Trophoblast cell (in vitro differentiated cells and primary cell): Measurements from ENCODE around the gene VCAN.

Experiments
- DNase-seq, 2 donors: peaks; one replicate each; pipeline ENCODE4 v3.0.0-alpha.2; 2016
- H2AFZ ChIP-seq: 2 replicates; pipeline ENCODE4 v1.6.1; 2013; ENCODE audit warnings: low read length, moderate library complexity, mild to moderate bottlenecking; ENCODE audit not compliant: insufficient read depth, poor library complexity
- H2AK5ac ChIP-seq: 2 replicates; pipeline ENCODE4 v1.6.1; 2013; ENCODE audit warnings: mild to moderate bottlenecking, low read length
- H2BK120ac ChIP-seq: 2 replicates; pipeline ENCODE4 v1.6.1; 2013; ENCODE audit warnings: low read length, mild to moderate bottlenecking, moderate library complexity; ENCODE audit not compliant: insufficient read depth, poor library complexity
- H2BK12ac ChIP-seq: 2 replicates; pipeline ENCODE4 v1.6.1; 2013; ENCODE audit warnings: mild to moderate bottlenecking, low read length, moderate library complexity
- H2BK5ac ChIP-seq: 2 replicates; pipeline ENCODE4 v1.6.1; 2013; ENCODE audit warnings: low read length, low read depth, moderate library complexity, mild to moderate bottlenecking; ENCODE audit not compliant: poor library complexity
- H3K14ac ChIP-seq: 2 replicates; pipeline ENCODE4 v1.6.1; 2013; ENCODE audit warnings: mild to moderate bottlenecking, low read length
- H3K18ac ChIP-seq: 2 replicates; pipeline ENCODE4 v1.6.1; 2013; ENCODE audit warnings: mild to moderate bottlenecking, low read length
- H3K23ac ChIP-seq: 2 replicates; pipeline ENCODE4 v1.6.1; 2013; ENCODE audit warnings: low read length
- H3K27ac ChIP-seq: 2 replicates; pipeline ENCODE4 v1.5.1; 2013; ENCODE audit warnings: low read depth, mild to moderate bottlenecking, inconsistent platforms, low read length, moderate library complexity
- H3K27me3 ChIP-seq: 2 replicates; pipeline ENCODE4 v1.6.1; 2013; ENCODE audit warnings: inconsistent platforms, mild to moderate bottlenecking, low read length, moderate library complexity; ENCODE audit not compliant: insufficient read depth
- H3K36me3 ChIP-seq, 2 experiments: 1 replicate in 1 of 2; 2 replicates in 1 of 2; pipeline ENCODE4 v1.6.1; 2013; ENCODE audit warnings: low read length in 2 of 2, mild to moderate bottlenecking in 2 of 2, moderate library complexity in 1 of 2; ENCODE audit not compliant: insufficient read depth in 2 of 2, control insufficient read depth in 1 of 2
- H3K4ac ChIP-seq: 2 replicates; pipeline ENCODE4 v1.6.1; 2013; ENCODE audit warnings: low read depth, mild to moderate bottlenecking, low read length, moderate library complexity
- H3K4me1 ChIP-seq, 2 experiments: 1 replicate in 1 of 2; 2 replicates in 1 of 2; pipeline ENCODE4 v1.6.1; 2013; ENCODE audit warnings: low read length in 2 of 2, mild to moderate bottlenecking in 2 of 2, moderate library complexity in 1 of 2; ENCODE audit not compliant: insufficient read depth in 2 of 2, control insufficient read depth in 1 of 2
- H3K4me2 ChIP-seq: 2 replicates; pipeline ENCODE4 v1.6.1; 2013; ENCODE audit warnings: inconsistent platforms, mild to moderate bottlenecking, low read length, moderate library complexity
- H3K4me3 ChIP-seq: 2 replicates; pipeline ENCODE4 v1.5.1; 2013; ENCODE audit warnings: mild to moderate bottlenecking, low read depth, low read length, inconsistent platforms
- H3K79me1 ChIP-seq: one replicate; pipeline ENCODE4 v1.6.1; 2013; ENCODE audit warnings: low read length
- H3K79me2 ChIP-seq: 2 replicates; pipeline ENCODE4 v1.6.1; 2013; ENCODE audit warnings: low read length, mild to moderate bottlenecking; ENCODE audit not compliant: control insufficient read depth, insufficient read depth, poor library complexity
- H3K9ac ChIP-seq: 2 replicates; pipeline ENCODE4 v1.6.1; 2013; ENCODE audit warnings: mild to moderate bottlenecking, low read length
- H3K9me3 ChIP-seq: 2 replicates; pipeline ENCODE4 v1.6.1; 2013; ENCODE audit warnings: low read depth, mild to moderate bottlenecking, control low read depth, inconsistent platforms, low read length; ENCODE audit not compliant: insufficient read depth
- H4K12ac ChIP-seq: 2 replicates; pipeline ENCODE4 v1.6.1; 2013; ENCODE audit warnings: low read depth, mild to moderate bottlenecking, low read length, moderate library complexity
- H4K8ac ChIP-seq: 2 replicates; pipeline ENCODE4 v1.6.1; 2013; ENCODE audit warnings: low read depth, mild to moderate bottlenecking, low read length, moderate library complexity
- H4K91ac ChIP-seq: one replicate; pipeline ENCODE4 v1.6.1; 2013; ENCODE audit warnings: low read depth, mild to moderate bottlenecking, low read length, moderate library complexity
- WGBS: extraction: QIAGEN DNeasy Blood & Tissue Kit; methylation state at CpG from one replicate; pipeline ENCODE4 v1.1.7; 2013; ENCODE audit warnings: missing lambda C conversion rate; ENCODE audit not compliant: insufficient read length, insufficient coverage; ENCODE audit errors: extremely low coverage; 5-methylcytosine and 5-hydroxymethylcytosine counted together

The VCAN gene

DNA sequence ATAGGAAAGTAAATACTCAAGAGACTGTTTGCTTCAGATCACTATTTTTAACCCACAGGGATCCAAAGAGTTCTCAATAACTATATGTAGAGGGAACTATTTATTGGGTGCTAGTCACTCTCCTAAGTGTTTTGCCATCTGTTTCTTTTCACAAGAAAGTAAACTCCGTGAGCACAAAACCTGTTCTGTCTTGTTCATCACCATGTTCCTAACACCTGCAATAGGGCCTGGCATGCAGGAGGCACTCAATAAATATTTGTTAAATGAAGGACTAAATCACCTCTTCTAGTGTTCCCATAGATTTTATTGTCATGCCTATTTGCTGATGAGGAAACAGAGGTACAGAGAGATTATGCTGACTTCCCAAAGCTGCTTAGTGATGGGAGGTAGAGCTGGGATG is 118.2 kb downstream of the VCAN start:
- Histone ChIP-seq H3K79me1 (no peaks in the 10 kb centered on the region), H4K8ac (no peak overlapping the region), H3K4me3 (no peak overlapping the region), H3K9me3 (no peaks in the 10 kb centered on the region), H2AK5ac (no peak overlapping the region), H2BK120ac (no peak overlapping the region), H3K18ac (no peak overlapping the region), H3K23ac (no peak overlapping the region), H3K9ac (no peak overlapping the region), H3K27ac (no peak overlapping the region), H3K36me3 (no peaks in the 10 kb centered on the region), H2AFZ (no peak overlapping the region), H3K27me3 (no peaks in the 10 kb centered on the region), H3K4me2 (no peak overlapping the region), H3K4me1 (no peaks in the 10 kb centered on the region), H3K79me2 (no peaks in the 10 kb centered on the region), H2BK5ac (no peak overlapping the region), H2BK12ac (no peak overlapping the region), H4K91ac (no peak overlapping the region), H3K4ac (no peak overlapping the region), H3K14ac (no peak overlapping the region), H4K12ac (no peak overlapping the region)
- DNase-seq = no peak
- no CpG with 5 or more reads among the region's 1 CpG for WGBS

DNA sequence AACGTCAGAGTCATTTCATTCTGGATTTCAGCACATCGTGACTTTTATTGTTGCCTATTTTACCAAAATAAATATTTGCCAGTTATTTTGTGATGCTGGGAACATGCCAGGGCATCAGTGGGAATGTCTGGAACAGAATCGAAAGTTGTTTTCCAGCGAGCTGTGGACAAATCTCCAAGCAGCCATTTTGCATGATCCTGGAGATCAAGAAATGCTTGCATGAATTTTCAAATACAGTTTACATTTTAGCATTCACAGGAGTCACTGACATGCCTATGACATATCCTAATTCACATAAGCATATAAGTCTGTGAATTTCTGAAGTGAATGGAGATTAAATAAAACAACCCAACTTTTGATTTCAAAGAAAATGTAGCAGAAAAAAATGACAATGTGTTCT is 119.4 kb downstream of the VCAN start:
- Histone ChIP-seq H2BK5ac (no peak overlapping the region), H3K27ac (no peak overlapping the region), H3K4me1 (no peaks in the 10 kb centered on the region), H3K9ac (no peak overlapping the region), H2BK12ac (no peak overlapping the region), H3K4me2 (no peak overlapping the region), H2AK5ac (no peak overlapping the region), H3K18ac (no peak overlapping the region), H3K4ac (no peak overlapping the region), H3K79me2 (no peaks in the 10 kb centered on the region), H3K79me1 (no peaks in the 10 kb centered on the region), H3K23ac (no peak overlapping the region), H4K91ac (no peak overlapping the region), H2BK120ac (no peak overlapping the region), H3K4me3 (no peak overlapping the region), H3K9me3 (no peaks in the 10 kb centered on the region), H3K27me3 (no peaks in the 10 kb centered on the region), H3K36me3 (no peaks in the 10 kb centered on the region), H3K14ac (no peak overlapping the region), H4K8ac (no peak overlapping the region), H2AFZ (no peak overlapping the region), H4K12ac (no peak overlapping the region)
- WGBS = no CpG with 5 or more reads among the region's 4 CpGs
- DNase-seq = no peak

DNA sequence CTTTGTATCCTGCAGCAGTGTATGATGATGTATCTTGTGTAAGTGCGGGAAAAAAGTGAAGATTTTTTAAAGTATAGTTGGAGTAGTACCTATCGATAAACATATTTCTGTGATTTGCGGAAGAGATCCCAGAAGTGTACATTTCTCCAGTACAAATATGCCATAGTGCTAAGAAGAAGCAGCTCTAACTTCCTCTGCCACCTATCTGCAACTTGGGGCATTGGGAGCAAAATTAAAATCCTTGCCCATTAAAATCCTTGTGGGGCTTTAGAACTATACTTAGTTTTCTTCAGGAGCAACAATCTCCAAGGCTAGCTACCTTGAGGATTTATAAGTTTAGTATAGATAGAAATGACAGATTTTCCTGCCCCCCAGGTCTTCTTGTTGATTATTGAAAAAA is 123.7 kb downstream of the VCAN start:
- no peak overlapping the region for H3K23ac ChIP-seq
- H3K4me2 ChIP-seq = no peak overlapping the region
- no peaks in the 10 kb centered on the region for H3K36me3 ChIP-seq
- H3K9me3 ChIP-seq = no peaks in the 10 kb centered on the region
- H4K91ac ChIP-seq = no peak overlapping the region
- H2BK5ac ChIP-seq = no peak overlapping the region
- H3K79me2 ChIP-seq = no peaks in the 10 kb centered on the region
- no peak overlapping the region for H4K8ac ChIP-seq
- H3K79me1 ChIP-seq = no peaks in the 10 kb centered on the region
- no peak overlapping the region for H3K9ac ChIP-seq
- no peak overlapping the region for H3K4me3 ChIP-seq
- DNase-seq = no peak
- no peak overlapping the region for H4K12ac ChIP-seq
- H2AK5ac ChIP-seq = no peak overlapping the region
- H3K27ac ChIP-seq = no peak overlapping the region
- no peak overlapping the region for H2AFZ ChIP-seq
- H3K14ac ChIP-seq = no peak overlapping the region
- no peaks in the 10 kb centered on the region for H3K27me3 ChIP-seq
- H3K18ac ChIP-seq = no peak overlapping the region
- 100% methylated on average over 2 of the region's 3 CpGs for WGBS
- no peak overlapping the region for H3K4ac ChIP-seq
- no peak overlapping the region for H2BK120ac ChIP-seq
- H2BK12ac ChIP-seq = no peak overlapping the region
- H3K4me1 ChIP-seq = no peaks in the 10 kb centered on the region

DNA sequence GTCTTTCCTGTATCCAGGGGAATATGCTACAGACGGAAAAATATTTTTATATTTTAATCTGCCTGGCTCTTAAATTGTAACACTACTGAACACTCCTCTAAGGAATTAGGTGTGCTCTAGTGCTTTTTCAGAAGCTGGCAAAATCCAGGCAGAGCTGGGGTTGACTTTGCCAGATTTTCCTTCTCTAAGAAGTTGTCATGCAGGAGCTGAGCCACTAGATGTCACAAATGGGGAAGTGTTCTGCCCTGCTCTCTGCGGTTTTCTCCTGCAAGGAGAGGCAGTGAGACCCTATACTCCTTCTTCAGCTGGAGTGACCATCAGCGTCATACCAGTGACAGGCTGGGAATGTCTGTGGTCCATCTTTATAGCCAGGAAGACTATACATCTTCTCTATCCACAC is 136.6 kb downstream of the VCAN start:
- H3K14ac ChIP-seq = no peak overlapping the region
- no peak overlapping the region for H2BK12ac ChIP-seq
- H3K9me3 ChIP-seq = no peaks in the 10 kb centered on the region
- H3K9ac ChIP-seq = no peak overlapping the region
- H2AFZ ChIP-seq = no peak overlapping the region
- DNase-seq = peak; percentile 3 to 57
- H2BK120ac ChIP-seq = no peak overlapping the region
- no peaks in the 10 kb centered on the region for H3K79me2 ChIP-seq
- no peaks in the 10 kb centered on the region for H3K27me3 ChIP-seq
- no peak overlapping the region for H3K4me3 ChIP-seq
- H2AK5ac ChIP-seq = no peak overlapping the region
- no peaks in the 10 kb centered on the region for H3K4me1 ChIP-seq
- H3K27ac ChIP-seq = no peak overlapping the region
- no peak overlapping the region for H3K4me2 ChIP-seq
- no CpG with 5 or more reads among the region's 3 CpGs for WGBS
- H4K8ac ChIP-seq = no peak overlapping the region
- no peak overlapping the region for H4K12ac ChIP-seq
- no peak overlapping the region for H4K91ac ChIP-seq
- H3K36me3 ChIP-seq = no peaks in the 10 kb centered on the region
- no peak overlapping the region for H3K18ac ChIP-seq
- no peak overlapping the region for H2BK5ac ChIP-seq
- no peak overlapping the region for H3K23ac ChIP-seq
- H3K79me1 ChIP-seq = no peaks in the 10 kb centered on the region
- no peak overlapping the region for H3K4ac ChIP-seq

DNA sequence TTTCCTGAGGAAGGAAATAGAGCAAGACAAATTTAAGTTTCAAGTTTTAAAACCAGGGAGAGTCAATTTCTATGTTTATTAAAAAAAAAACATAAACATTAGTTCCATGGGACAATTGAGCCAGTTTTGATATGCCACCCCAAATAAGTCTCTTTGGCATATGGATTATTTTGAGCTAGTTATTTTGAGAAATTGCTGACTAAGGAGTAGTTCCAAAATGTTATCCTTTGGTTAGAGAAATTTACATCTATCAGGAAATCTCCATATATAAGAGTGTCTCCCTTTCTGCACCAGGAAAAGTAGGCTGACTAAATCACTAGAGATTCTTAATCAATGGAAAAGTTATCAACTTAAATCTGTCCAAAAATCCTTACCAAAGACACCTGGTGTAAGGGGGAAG is 143.3 kb downstream of the VCAN start:
- H3K4me3 ChIP-seq = no peak overlapping the region
- H3K9ac ChIP-seq = no peak overlapping the region
- H2AFZ ChIP-seq = no peak overlapping the region
- H3K18ac ChIP-seq = no peak overlapping the region
- no peak overlapping the region for H2BK12ac ChIP-seq
- no peaks in the 10 kb centered on the region for H3K79me2 ChIP-seq
- H4K8ac ChIP-seq = no peak overlapping the region
- H4K91ac ChIP-seq = no peak overlapping the region
- no peaks in the 10 kb centered on the region for H3K9me3 ChIP-seq
- H2BK120ac ChIP-seq = no peak overlapping the region
- H4K12ac ChIP-seq = no peak overlapping the region
- H2AK5ac ChIP-seq = no peak overlapping the region
- no peak overlapping the region for H3K4ac ChIP-seq
- DNase-seq = no peak
- no peaks in the 10 kb centered on the region for H3K79me1 ChIP-seq
- H3K23ac ChIP-seq = no peak overlapping the region
- no peaks in the 10 kb centered on the region for H3K36me3 ChIP-seq
- no peaks in the 10 kb centered on the region for H3K27me3 ChIP-seq
- no peaks in the 10 kb centered on the region for H3K4me1 ChIP-seq
- H3K27ac ChIP-seq = no peak overlapping the region
- no peak overlapping the region for H3K4me2 ChIP-seq
- no peak overlapping the region for H2BK5ac ChIP-seq
- H3K14ac ChIP-seq = no peak overlapping the region
